A549 (cell line): Measurements from ENCODE around the gene SLIT1. TPM values are rescaled to one million over a fixed set of nuclear protein-coding genes. Genes with fewer than 3 reads are reported as not detected.

Source experiments
- ATAC-seq, 2 experiments: fragments of 200-7000 bp in 1 of 2; fragments of >200 bp in 1 of 2; cut with Nextera tagmentation in 1 of 2; cut with Tn5 transposase in 1 of 2; 3 replicates each; pipeline versions ENCODE4 v1.8.0 to v1.9.1; 2018 to 2020; ENCODE audit warnings: mild to moderate bottlenecking in 1 of 2, moderate library complexity in 1 of 2
- CTCF ChIA-PET: fragments of 300-600 bp; sonication (Branson Sonifier 250); formaldehyde crosslinking; extraction: SDS; loops from one replicate; lab custom pipeline; 2021; ENCODE audit warnings: antibody characterized with exemption, inconsistent platforms; lab: Yijun Ruan, JAX
- POLR2A ChIA-PET: fragments of 350-600 bp; formaldehyde crosslinking; extraction: SDS; loops from one replicate; lab custom pipeline; 2021; ENCODE audit warnings: antibody characterized with exemption, inconsistent platforms; lab: Yijun Ruan, JAX
- DNase-seq, 2 experiments: peaks; one replicate each; pipeline versions ENCODE4 v3.0.0 to v3.0.0-alpha.2; 2011 to 2016; ENCODE audit warnings: low read depth in 1 of 2, low spot score in 1 of 2
- FAIRE-seq: peaks from 2 replicates; lab custom pipeline; 2011; peaks lifted over from hg19 to GRCh38; lab: Jason Lieb, UNC
- H3K27ac ChIP-seq, 2 experiments: fragments of >200 bp; sonication (Bioruptor Twin); formaldehyde crosslinking; 3 replicates each; pipeline ENCODE4 v1.5.1; 2016 to 2017
- H3K4me1 ChIP-seq: fragments of >200 bp; sonication (Bioruptor Twin); formaldehyde crosslinking; 3 replicates; pipeline ENCODE4 v1.6.1; 2016
- H3K4me2 ChIP-seq: fragments of >200 bp; sonication (Bioruptor Twin); formaldehyde crosslinking; 3 replicates; pipeline ENCODE4 v1.6.1; 2016
- H3K4me3 ChIP-seq: fragments of >200 bp; sonication (Bioruptor Twin); formaldehyde crosslinking; 3 replicates; pipeline ENCODE4 v1.5.1; 2016
- H3K9me3 ChIP-seq: fragments of >200 bp; sonication (Bioruptor Twin); formaldehyde crosslinking; 3 replicates; pipeline ENCODE4 v1.6.1; 2016
- CBX8 ChIP-seq: fragments of 200-600 bp; sonication (generic); IDR thresholded peaks from 2 replicates; pipeline ENCODE4 v1.6.1; 2016
- CHD4 ChIP-seq: fragments of 200-600 bp; sonication (generic); IDR thresholded peaks from 2 replicates; pipeline ENCODE4 v1.6.1; 2016; ENCODE audit warnings: antibody characterized with exemption, mild to moderate bottlenecking, borderline replicate concordance
- EHF ChIP-seq: fragments of 250-450 bp; sonication (Bioruptor Pico); IDR thresholded peaks from 2 replicates; pipeline ENCODE4 v1.5.0; 2020; ENCODE audit warnings: mild to moderate bottlenecking
- ESRRA ChIP-seq: fragments of 150-350 bp; IDR thresholded peaks from 2 replicates; pipeline ENCODE4 v1.6.1; 2014; ENCODE audit warnings: mild to moderate bottlenecking, low read length, borderline replicate concordance
- FOSB ChIP-seq: fragments of 250-450 bp; sonication (Bioruptor Pico); IDR thresholded peaks from 2 replicates; pipeline ENCODE4 v1.5.0; 2020; ENCODE audit warnings: mild to moderate bottlenecking, moderate library complexity
- FOSL2 ChIP-seq, 2 experiments: fragments of 450-650 bp in 1 of 2; fragments of >200 bp in 1 of 2; sonication (Bioruptor Twin) in 1 of 2; formaldehyde crosslinking; IDR thresholded peaks; 2 replicates each; pipeline versions ENCODE4 v1.5.0 to v1.6.1; 2016 to 2020; ENCODE audit warnings: mild to moderate bottlenecking in 1 of 2, moderate library complexity in 1 of 2
- GATA3 ChIP-seq: IDR thresholded peaks from 2 replicates; pipeline ENCODE4 v1.6.1; 2012; ENCODE audit warnings: borderline replicate concordance
- HDAC2 ChIP-seq: fragments of 200-600 bp; sonication (generic); IDR thresholded peaks from 2 replicates; pipeline ENCODE4 v1.6.1; 2016
- HEYL ChIP-seq: fragments of 250-450 bp; sonication (Bioruptor Pico); IDR thresholded peaks from 2 replicates; pipeline ENCODE4 v1.8.0; 2021; ENCODE audit warnings: mild to moderate bottlenecking, moderate library complexity
- HOXB5 ChIP-seq: fragments of 250-450 bp; sonication (Bioruptor Pico); IDR thresholded peaks from 2 replicates; pipeline ENCODE4 v1.5.0; 2020; ENCODE audit warnings: mild to moderate bottlenecking, moderate library complexity
- JUN ChIP-seq, 2 experiments: fragments of >200 bp; sonication (Bioruptor Twin); formaldehyde crosslinking; IDR thresholded peaks; 2 replicates in 1 of 2; 3 replicates in 1 of 2; pipeline ENCODE4 v1.6.1; 2016 to 2017
- KDM1A ChIP-seq: fragments of 200-600 bp; sonication (generic); IDR thresholded peaks from 2 replicates; pipeline ENCODE4 v1.6.1; 2016; ENCODE audit warnings: low read depth, mild to moderate bottlenecking
- KDM5A ChIP-seq: fragments of 200-600 bp; sonication (generic); IDR thresholded peaks from 2 replicates; pipeline ENCODE4 v1.6.1; 2016; ENCODE audit warnings: antibody characterized with exemption, mild to moderate bottlenecking
- MAFK ChIP-seq: fragments of 450-650 bp; IDR thresholded peaks from 2 replicates; pipeline ENCODE4 v1.6.1; 2014; ENCODE audit not compliant: partially characterized antibody
- RAD21 ChIP-seq, 2 experiments: fragments of >200 bp in 1 of 2; sonication (Bioruptor Twin) in 1 of 2; formaldehyde crosslinking in 1 of 2; IDR thresholded peaks in 1 of 2; conservative IDR thresholded peaks in 1 of 2; 2 replicates in 1 of 2; 3 replicates in 1 of 2; pipeline ENCODE4 v1.6.1; 2012 to 2018; ENCODE audit warnings: inconsistent platforms in 1 of 2
- SREBF2 ChIP-seq: fragments of 450-650 bp; IDR thresholded peaks from 2 replicates; pipeline ENCODE4 v1.6.1; 2014; ENCODE audit warnings: mild to moderate bottlenecking, moderate library complexity
- TFCP2L1 ChIP-seq: fragments of 250-450 bp; sonication (Bioruptor Pico); IDR thresholded peaks from 2 replicates; pipeline ENCODE4 v1.5.0; 2021; ENCODE audit warnings: mild to moderate bottlenecking
- TP53 ChIP-seq: fragments of 250-450 bp; sonication (Bioruptor Pico); IDR thresholded peaks from 2 replicates; pipeline ENCODE4 v1.5.0; 2021; ENCODE audit warnings: mild to moderate bottlenecking, moderate library complexity
- ZSCAN20 ChIP-seq: fragments of 250-450 bp; sonication (Bioruptor Pico); IDR thresholded peaks from 2 replicates; pipeline ENCODE4 v1.8.0; 2022; ENCODE audit warnings: mild to moderate bottlenecking, moderate library complexity
- WGBS: methylation state at CpG from one replicate; pipeline ENCODE4 v1.1.6; 2017; ENCODE audit errors: missing lambda C conversion rate; 5-methylcytosine and 5-hydroxymethylcytosine counted together
- polyA plus RNA-seq, 4 experiments: library from polyadenylated mRNA; depleted of rRNA in 3 of 4; stranded (reverse); fragments of >200 nt; fragmentation: RNase III in 1 of 4; extraction: RNeasy Plus Mini Kit Qiagen cat#74134 plus additional on column Dnase treatment in 1 of 4; gene quantifications; 2 replicates in 3 of 4; 3 replicates in 1 of 4; pipeline ENCODE4 v1.2.3, GENCODE V29; 2011 to 2017
- TF ChIP-seq, protein P1 (sequence below): fragments of 450-650 bp; IDR thresholded peaks from 2 replicates; pipeline ENCODE4 v1.6.1; 2014; ENCODE audit warnings: antibody characterized with exemption
- TF ChIP-seq, protein P2 (sequence below): fragments of >200 bp; sonication (Bioruptor Twin); formaldehyde crosslinking; IDR thresholded peaks from 2 replicates; pipeline ENCODE4 v1.6.1; 2016
- TF ChIP-seq, protein P3 (sequence below): fragments of 250-450 bp; sonication (Bioruptor Pico); IDR thresholded peaks from 2 replicates; pipeline ENCODE4 v1.5.0; 2021; ENCODE audit warnings: mild to moderate bottlenecking, moderate library complexity, borderline replicate concordance
- TF ChIP-seq, protein P4 (sequence below): fragments of 250-450 bp; sonication (Bioruptor Pico); IDR thresholded peaks from 2 replicates; pipeline ENCODE4 v1.5.0; 2020; ENCODE audit warnings: low read depth, mild to moderate bottlenecking, moderate library complexity

The SLIT1 gene
- polyA plus RNA-seq, 2 of the 4 experiments (the other 2 are of a cell fraction): 0.05 to 0.09 TPM

DNA sequence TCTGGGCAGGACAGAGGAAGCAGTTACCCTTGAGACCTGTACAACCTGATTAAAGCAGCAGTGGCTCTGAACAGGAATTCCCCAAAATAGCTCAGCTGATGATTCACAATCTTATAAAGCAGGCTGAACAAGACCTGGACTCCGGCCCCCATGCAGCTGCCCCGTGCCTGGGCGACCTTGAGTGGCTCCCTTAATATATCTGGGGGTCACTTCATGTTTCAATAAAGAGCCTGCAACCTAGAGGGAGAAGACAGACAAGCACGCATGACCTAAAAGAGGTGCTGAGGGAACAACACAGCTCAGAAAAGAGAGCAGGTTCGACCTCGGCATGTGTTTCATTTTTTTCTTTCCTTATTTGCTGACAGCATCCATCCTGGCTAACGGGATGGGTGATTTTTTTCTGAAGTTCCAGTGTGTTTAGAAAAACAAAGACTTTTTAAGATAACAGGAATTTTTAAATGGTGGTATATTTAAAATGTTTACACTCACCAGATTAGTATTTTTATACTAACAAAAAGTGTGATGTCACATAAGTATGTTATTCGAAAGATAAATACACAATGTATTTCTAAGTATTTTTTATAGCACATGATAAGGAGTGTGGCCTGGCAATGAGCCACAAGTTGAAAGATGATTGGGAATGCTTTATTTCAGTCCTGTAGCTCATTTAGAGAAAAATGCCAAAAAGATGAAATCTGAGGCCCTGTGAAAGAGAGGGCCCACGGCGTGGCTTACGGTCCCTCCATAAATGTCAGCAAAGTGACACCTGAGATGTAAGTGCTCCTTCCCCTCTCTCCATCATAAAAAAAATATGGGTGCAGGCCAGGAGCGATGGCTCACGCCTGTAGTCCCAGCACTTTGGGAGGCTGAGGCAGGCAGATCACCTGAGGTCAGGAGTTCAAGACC, 161.3 kb downstream of the SLIT1 start:
- Histone ChIP-seq H3K9me3 (no peaks in the 10 kb centered on the region), H3K4me3 (no peak overlapping the region), H3K27ac (peak overlapping the region; percentile 49 to 82), H3K4me1 (peaks cover 28% of the 10 kb centered on the region), H3K4me2 (peak overlapping the region; percentile 73)
- CTCF ChIA-PET: interaction anchor here (0.8 to 5.9 kb wide), 15 partner anchors 8 to 690 kb away, joined by 3 to 70 read pairs (median 5); no protein-coding TSS in a partner anchor
- peak; percentile 66 to 70 for DNase-seq
- TF ChIP-seq JUN (IDR thresholded peaks at IDR 0.05): peak in 1 of 2 experiments; percentile 25; a peak in 1 of 5 replicates
- TF ChIP-seq KDM5A: no peak
- TF ChIP-seq GATA3: peak; percentile 7; the same call in 1 of the 2 replicates
- no peak; the same call in 1 of the 2 replicates for TF ChIP-seq FOSL2 (IDR thresholded peaks at IDR 0.05)
- TF ChIP-seq FOSL2 (CRISPR knock-in tag; IDR thresholded peaks at IDR 0.05): peak; percentile 52
- no peak for FAIRE-seq
- 30% methylated on average over 13 of the region's 13 CpGs for WGBS
- POLR2A ChIA-PET: interaction anchor here (1.0 kb wide), 1 partner anchor 192 kb away, joined by 6 read pairs; the partner anchor contains the start of gene LCOR
- ATAC-seq: peak; percentile 81 to 87

DNA sequence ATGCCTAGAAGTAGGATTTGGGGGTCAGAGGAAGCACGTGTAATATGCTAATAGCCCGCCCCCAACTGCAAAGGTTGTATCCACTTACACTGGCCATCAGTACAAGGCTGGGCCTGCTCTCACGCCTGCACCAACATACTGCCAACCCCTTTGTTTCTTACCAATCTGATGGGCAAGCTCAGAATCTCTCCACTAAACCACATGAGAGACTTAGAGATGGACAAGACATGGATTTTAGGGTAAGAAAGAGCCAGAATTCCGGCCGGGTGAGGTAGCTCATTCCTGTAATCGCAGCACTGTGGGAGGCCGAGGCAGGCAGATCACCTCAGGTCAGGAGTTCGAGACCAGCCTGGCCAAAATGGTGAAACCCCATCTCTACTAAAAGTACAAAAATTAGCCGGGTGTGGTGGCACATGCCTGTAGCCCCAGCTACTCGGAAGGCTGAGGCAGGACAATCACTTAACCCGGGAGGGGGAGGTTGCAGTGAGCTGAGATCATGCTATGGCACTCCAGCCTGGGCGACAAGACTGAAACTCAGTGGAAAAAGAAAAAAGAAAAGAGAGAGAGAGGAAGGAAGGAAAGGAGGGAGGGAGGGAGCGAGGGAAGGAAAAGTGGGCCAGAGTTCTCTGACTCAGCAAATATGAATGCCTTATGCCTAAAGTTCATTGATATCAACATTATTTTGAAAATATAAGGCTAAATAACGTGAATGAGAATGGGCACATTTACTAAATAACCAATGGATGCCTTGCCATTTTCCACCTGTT, 162.2 kb downstream of the SLIT1 start:
- ChIA-PET CTCF (interaction anchor here (1.0 to 5.9 kb wide), 3 partner anchors 12 to 187 kb away, joined by 3 to 70 read pairs (median 24); no protein-coding TSS in a partner anchor), POLR2A (interaction anchor here (1.0 kb wide), 1 partner anchor 191 kb away, joined by 6 read pairs; the partner anchor contains the start of gene LCOR)
- Histone ChIP-seq H3K4me1 (peaks cover 28% of the 10 kb centered on the region), H3K4me2 (peak overlapping the region; percentile 73), H3K9me3 (no peaks in the 10 kb centered on the region), H3K4me3 (no peak overlapping the region), H3K27ac (peak overlapping the region; percentile 49 to 82)
- DNase-seq (no peak), ATAC-seq (peak; percentile 7 to 17; a peak in 4 of 6 replicates), FAIRE-seq (no peak)
- 73% methylated on average over 14 of the region's 14 CpGs for WGBS
- TF ChIP-seq JUN (IDR thresholded peaks at IDR 0.05): no peak
- TF ChIP-seq MAFK: peak; percentile 96

DNA sequence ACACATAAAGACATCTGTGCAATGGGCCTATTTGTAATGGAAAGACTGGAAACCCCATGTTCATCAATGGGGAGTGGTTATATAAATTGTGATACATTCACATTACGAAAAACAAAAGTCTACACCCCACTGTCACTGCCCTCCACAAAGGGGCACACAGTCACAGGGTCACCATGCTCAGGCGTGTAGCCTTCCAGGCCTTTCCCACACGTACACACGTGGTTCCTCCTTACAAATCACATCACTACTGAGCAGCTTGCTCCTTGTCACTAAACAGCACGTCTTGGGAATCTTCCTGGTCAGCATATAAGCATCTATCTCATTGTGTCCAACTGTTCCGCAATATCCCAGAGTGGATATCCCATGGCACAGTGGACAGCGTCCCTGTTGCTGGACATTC, 163.1 kb downstream of the SLIT1 start:
- DNase-seq (no peak), ATAC-seq (no peak), FAIRE-seq (no peak)
- no peaks in the 10 kb centered on the region for H3K9me3 ChIP-seq
- POLR2A ChIA-PET: no interaction called here
- CTCF ChIA-PET: interaction anchor here (2.6 to 5.9 kb wide), 2 partner anchors 11 to 15 kb away, joined by 9 to 70 read pairs; no protein-coding TSS in a partner anchor
- whole genome bisulfite sequencing: 91% methylated on average over 7 of the region's 7 CpGs
- H3K4me2 ChIP-seq: no peak overlapping the region
- TF ChIP-seq, protein P1, sequence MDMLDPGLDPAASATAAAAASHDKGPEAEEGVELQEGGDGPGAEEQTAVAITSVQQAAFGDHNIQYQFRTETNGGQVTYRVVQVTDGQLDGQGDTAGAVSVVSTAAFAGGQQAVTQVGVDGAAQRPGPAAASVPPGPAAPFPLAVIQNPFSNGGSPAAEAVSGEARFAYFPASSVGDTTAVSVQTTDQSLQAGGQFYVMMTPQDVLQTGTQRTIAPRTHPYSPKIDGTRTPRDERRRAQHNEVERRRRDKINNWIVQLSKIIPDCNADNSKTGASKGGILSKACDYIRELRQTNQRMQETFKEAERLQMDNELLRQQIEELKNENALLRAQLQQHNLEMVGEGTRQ: no peak
- TF ChIP-seq EHF (no peak), RAD21 (conservative IDR thresholded peaks at IDR 0.05 in 1 of 2, IDR thresholded peaks at IDR 0.05 in 1 of 2) (no peak), CBX8 (no peak), ZSCAN20 (CRISPR knock-in tag) (no peak), TFCP2L1 (no peak), SREBF2 (no peak), FOSB (CRISPR knock-in tag) (no peak), HOXB5 (CRISPR knock-in tag) (no peak), HEYL (no peak), CHD4 (no peak), KDM1A (no peak), TP53 (no peak), ESRRA (no peak), HDAC2 (no peak)
- TF ChIP-seq, protein P2, sequence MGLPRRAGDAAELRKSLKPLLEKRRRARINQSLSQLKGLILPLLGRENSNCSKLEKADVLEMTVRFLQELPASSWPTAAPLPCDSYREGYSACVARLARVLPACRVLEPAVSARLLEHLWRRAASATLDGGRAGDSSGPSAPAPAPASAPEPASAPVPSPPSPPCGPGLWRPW: no peak
- TF ChIP-seq, protein P3, sequence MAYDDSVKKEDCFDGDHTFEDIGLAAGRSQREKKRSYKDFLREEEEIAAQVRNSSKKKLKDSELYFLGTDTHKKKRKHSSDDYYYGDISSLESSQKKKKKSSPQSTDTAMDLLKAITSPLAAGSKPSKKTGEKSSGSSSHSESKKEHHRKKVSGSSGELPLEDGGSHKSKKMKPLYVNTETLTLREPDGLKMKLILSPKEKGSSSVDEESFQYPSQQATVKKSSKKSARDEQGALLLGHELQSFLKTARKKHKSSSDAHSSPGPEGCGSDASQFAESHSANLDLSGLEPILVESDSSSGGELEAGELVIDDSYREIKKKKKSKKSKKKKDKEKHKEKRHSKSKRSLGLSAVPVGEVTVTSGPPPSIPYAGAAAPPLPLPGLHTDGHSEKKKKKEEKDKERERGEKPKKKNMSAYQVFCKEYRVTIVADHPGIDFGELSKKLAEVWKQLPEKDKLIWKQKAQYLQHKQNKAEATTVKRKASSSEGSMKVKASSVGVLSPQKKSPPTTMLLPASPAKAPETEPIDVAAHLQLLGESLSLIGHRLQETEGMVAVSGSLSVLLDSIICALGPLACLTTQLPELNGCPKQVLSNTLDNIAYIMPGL (CRISPR knock-in tag): no peak
- TF ChIP-seq, protein P4, sequence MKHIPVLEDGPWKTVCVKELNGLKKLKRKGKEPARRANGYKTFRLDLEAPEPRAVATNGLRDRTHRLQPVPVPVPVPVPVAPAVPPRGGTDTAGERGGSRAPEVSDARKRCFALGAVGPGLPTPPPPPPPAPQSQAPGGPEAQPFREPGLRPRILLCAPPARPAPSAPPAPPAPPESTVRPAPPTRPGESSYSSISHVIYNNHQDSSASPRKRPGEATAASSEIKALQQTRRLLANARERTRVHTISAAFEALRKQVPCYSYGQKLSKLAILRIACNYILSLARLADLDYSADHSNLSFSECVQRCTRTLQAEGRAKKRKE (CRISPR knock-in tag): no peak
- H3K27ac ChIP-seq: peak overlapping the region in 1 of 2 experiments; percentile 82; a peak in 1 of 6 replicates
- no peak overlapping the region for H3K4me3 ChIP-seq
- peaks cover 28% of the 10 kb centered on the region for H3K4me1 ChIP-seq
